CD4-positive, alpha-beta T cell treated with Interleukin-1 beta for 1 hour (primary cell): ENCODE results near the gene SLC39A5.
"Not testable (repeated sequence)": the region's sequence is repeated elsewhere in the genome, so short reads cannot be mapped to it uniquely, and the experiment has no call there.

Experiments used
- DNase-seq, 2 donors: peaks; one replicate each; pipeline ENCODE4 v3.0.0-alpha.2; 2020 to 2022

SLC39A5 gene

GRCh38 chr12:56229916-56230431 is at the start of gene SLC39A5:
Gene SLC39A5 (plus strand): TSS chr12:56230051. CDS start chr12:56231275, 1,224 bp downstream.
- DNase-seq = no peak

- DNase-seq = no peak
These were observed 42.9 kb upstream of the SLC39A5 start for GRCh38 chr12:56186957-56187356.

- no peak for DNase-seq
These were observed 41.6 kb upstream of the SLC39A5 start for GRCh38 chr12:56188131-56188777.

GRCh38 chr12:56188778-56189098 is 41.1 kb upstream of the SLC39A5 start:
- no peak for DNase-seq

- DNase-seq = peak; percentile 85 to 89
These were observed 40.5 kb upstream of the SLC39A5 start, which contains the start of gene SMARCC2 for GRCh38 chr12:56189099-56189917. Gene SMARCC2 (minus strand): TSS chr12:56189483. CDS start chr12:56189461, 22 bp downstream.

GRCh38 chr12:56189918-56190694 is 39.7 kb upstream of the SLC39A5 start:
- DNase-seq = peak; percentile 80 to 84

- DNase-seq = no peak
These were observed 39.1 kb upstream of the SLC39A5 start for GRCh38 chr12:56190695-56191155.

GRCh38 chr12:56192582-56192981 is 37.3 kb upstream of the SLC39A5 start:
- no peak for DNase-seq

GRCh38 chr12:56193025-56193578 is 36.7 kb upstream of the SLC39A5 start:
- peak; percentile 71 to 84 for DNase-seq

- DNase-seq = not testable (repeated sequence)
These were observed 32.9 kb upstream of the SLC39A5 start for GRCh38 chr12:56196818-56197550.

- DNase-seq = no peak
These were observed 31.8 kb upstream of the SLC39A5 start for GRCh38 chr12:56197921-56198635.

- DNase-seq = no peak
These were observed 31.0 kb upstream of the SLC39A5 start for GRCh38 chr12:56198836-56199235.

- DNase-seq = no peak
These were observed 27.5 kb upstream of the SLC39A5 start for GRCh38 chr12:56202366-56202765.

GRCh38 chr12:56202838-56203237 is 27.0 kb upstream of the SLC39A5 start:
- no peak for DNase-seq

GRCh38 chr12:56204275-56204674 is 25.6 kb upstream of the SLC39A5 start:
- no peak for DNase-seq

GRCh38 chr12:56205445-56205844 is 24.4 kb upstream of the SLC39A5 start:
- no peak for DNase-seq

- DNase-seq = peak; percentile 45 to 52
These were observed 23.2 kb upstream of the SLC39A5 start for GRCh38 chr12:56206452-56207166.

GRCh38 chr12:56208006-56208405 is 21.8 kb upstream of the SLC39A5 start:
- peak in 1 of 2 donors; percentile 53 for DNase-seq

GRCh38 chr12:56212361-56212760 is 17.5 kb upstream of the SLC39A5 start:
- DNase-seq = no peak

- DNase-seq = no peak
These were observed 16.0 kb upstream of the SLC39A5 start for GRCh38 chr12:56213878-56214277.

GRCh38 chr12:56216461-56216860 is 13.4 kb upstream of the SLC39A5 start:
- DNase-seq = no peak
